CD14-positive monocyte (primary cell): ENCODE measurements around the gene MCF2L. TPM values are rescaled to one million over a fixed set of nuclear protein-coding genes. Genes with fewer than 3 reads are reported as not detected.
"Not testable (repeated sequence)": the region's sequence is repeated elsewhere in the genome, so short reads cannot be mapped to it uniquely, and the experiment has no call there.

Source experiments
- DNase-seq, 3 donors: peaks; one replicate each; pipeline ENCODE4 v3.0.0-alpha.2; 2011 to 2022
- H2AFZ ChIP-seq: 2 replicates; pipeline ENCODE4 v1.6.0; 2012; ENCODE audit warnings: mild to moderate bottlenecking, low read depth, low read length, inconsistent platforms; ENCODE audit not compliant: insufficient read depth, poor library complexity, severe bottlenecking
- H3K27ac ChIP-seq, 2 donors: 1 replicate in 1 of 2; 2 replicates in 1 of 2; pipeline ENCODE4 v1.5.1; 2012 to 2013; ENCODE audit warnings: low read length in 2 of 2, control low read depth in 1 of 2, inconsistent platforms in 1 of 2, low read depth in 1 of 2, mild to moderate bottlenecking in 1 of 2
- H3K27me3 ChIP-seq, 2 donors: one replicate each; pipeline versions ENCODE4 v1.6.0 to v1.6.1; 2011 to 2013; ENCODE audit warnings: low read length in 2 of 2; ENCODE audit not compliant: control insufficient read depth in 2 of 2, insufficient read depth in 2 of 2
- H3K36me3 ChIP-seq, 2 donors: replicated peaks in 1 of 2; 1 replicate in 1 of 2; 2 replicates in 1 of 2; pipeline versions ENCODE4 v1.5.1 to v1.6.1; 2012 to 2013; ENCODE audit warnings: low read length in 2 of 2, control low read depth in 1 of 2, inconsistent platforms in 1 of 2, mild to moderate bottlenecking in 1 of 2; ENCODE audit not compliant: insufficient read depth in 2 of 2, control insufficient read depth in 1 of 2
- H3K4me1 ChIP-seq, 2 donors: 1 replicate in 1 of 2; 2 replicates in 1 of 2; pipeline versions ENCODE4 v1.5.1 to v1.6.1; 2012 to 2013; ENCODE audit warnings: low read length in 2 of 2, control low read depth in 1 of 2, inconsistent platforms in 1 of 2, mild to moderate bottlenecking in 1 of 2, moderate library complexity in 1 of 2; ENCODE audit not compliant: insufficient read depth in 2 of 2, control insufficient read depth in 1 of 2
- H3K4me2 ChIP-seq: replicated peaks from 2 replicates; pipeline ENCODE3; 2012; ENCODE audit warnings: low read length, moderate library complexity, mild to moderate bottlenecking; ENCODE audit not compliant: poor library complexity, severe bottlenecking; ENCODE audit errors: extremely low read depth
- H3K4me3 ChIP-seq, 3 experiments: fragments of 200-600 bp in 1 of 3; sonication (generic) in 1 of 3; replicated peaks in 1 of 3; 1 replicate in 2 of 3; 2 replicates in 1 of 3; pipeline ENCODE4 v1.5.1; 2011 to 2013; ENCODE audit warnings: low read length in 3 of 3, mild to moderate bottlenecking in 3 of 3, control low read depth in 2 of 3, low read depth in 2 of 3, inconsistent platforms in 1 of 3, moderate library complexity in 1 of 3
- H3K79me2 ChIP-seq: 2 replicates; pipeline ENCODE4 v1.6.0; 2012; ENCODE audit warnings: mild to moderate bottlenecking, control low read depth, inconsistent platforms, low read length, moderate library complexity; ENCODE audit not compliant: insufficient read depth
- H3K9ac ChIP-seq: 2 replicates; pipeline ENCODE4 v1.6.0; 2017; ENCODE audit warnings: low read length, mild to moderate bottlenecking; ENCODE audit not compliant: insufficient read depth, poor library complexity, severe bottlenecking
- H3K9me3 ChIP-seq, 2 donors: replicated peaks in 1 of 2; 1 replicate in 1 of 2; 2 replicates in 1 of 2; pipeline versions ENCODE4 v1.5.1 to v1.6.1; 2012 to 2013; ENCODE audit warnings: low read length in 2 of 2, control low read depth in 1 of 2; ENCODE audit not compliant: control insufficient read depth in 1 of 2, insufficient read depth in 1 of 2
- H4K20me1 ChIP-seq: 2 replicates; pipeline ENCODE4 v1.6.0; 2012; ENCODE audit warnings: mild to moderate bottlenecking, low read length, control low read depth, moderate library complexity; ENCODE audit not compliant: insufficient read depth
- H3K27ac Mint-ChIP-seq, 7 donors: one replicate each; pipeline ENCODE4 v1.8.0; 2020; ENCODE audit warnings: mild to moderate bottlenecking in 7 of 7, mixed read lengths in 7 of 7, moderate library complexity in 6 of 7, inconsistent platforms in 2 of 7
- H3K27me3 Mint-ChIP-seq, 3 donors: one replicate each; pipeline ENCODE4 v1.8.0; 2021 to 2022; ENCODE audit warnings: low read depth in 3 of 3, mild to moderate bottlenecking in 3 of 3, mixed read lengths in 3 of 3, moderate library complexity in 3 of 3, inconsistent platforms in 1 of 3
- H3K36me3 Mint-ChIP-seq, 2 donors: one replicate each; pipeline ENCODE4 v1.8.0; 2020; ENCODE audit warnings: mixed read lengths in 2 of 2, inconsistent platforms in 1 of 2, mild to moderate bottlenecking in 1 of 2
- H3K4me1 Mint-ChIP-seq: one replicate; pipeline ENCODE4 v1.8.0; 2020; ENCODE audit warnings: mild to moderate bottlenecking, mixed read lengths
- H3K4me3 Mint-ChIP-seq, 2 donors: one replicate each; pipeline ENCODE4 v1.8.0; 2020; ENCODE audit warnings: mild to moderate bottlenecking in 2 of 2, mixed read lengths in 2 of 2, moderate library complexity in 1 of 2
- H3K9me3 Mint-ChIP-seq, 7 donors: one replicate each; pipeline ENCODE4 v1.8.0; 2020 to 2022; ENCODE audit warnings: mixed read lengths in 7 of 7, mild to moderate bottlenecking in 6 of 7, moderate library complexity in 6 of 7, inconsistent platforms in 2 of 7
- WGBS: methylation state at CpG from one replicate; pipeline ENCODE4 v1.1.5; 2013; ENCODE audit warnings: missing lambda C conversion rate; ENCODE audit not compliant: insufficient coverage; 5-methylcytosine and 5-hydroxymethylcytosine counted together
- intact Hi-C, 2 donors: fragments of 100-400 bp; cut with micrococcal nuclease; formaldehyde crosslinking; loops; one replicate each; pipeline versions ENCODE4 v1.15.0 to v1.15.1; 2023
- polyA plus RNA-seq, 3 donors: library from polyadenylated mRNA; depleted of rRNA in 1 of 3; unstranded in 2 of 3; stranded (reverse) in 1 of 3; fragments of 300-500 nt in 2 of 3; fragments of >200 nt in 1 of 3; fragmentation: Illumina TruSeq in 2 of 3; gene quantifications; 1 replicate in 2 of 3; 2 replicates in 1 of 3; pipeline ENCODE4 v1.2.3, GENCODE V29; 2012 to 2021
- TF ChIP-seq, protein P1 (sequence below): fragments of 200-600 bp; IDR thresholded peaks from one replicate; pipeline ENCODE4 v1.8.0; 2022; ENCODE audit warnings: antibody characterized with exemption, mild to moderate bottlenecking

The MCF2L gene
- polyA plus RNA-seq, 3 donors, result not detected

- Histone ChIP-seq H4K20me1 (no peaks in the 10 kb centered on the region), H2AFZ (peak overlapping the region; percentile 21), H3K9me3 (no peaks in the 10 kb centered on the region), H3K79me2 (no peaks in the 10 kb centered on the region), H3K27ac (no peak overlapping the region), H3K4me1 (peaks cover 9 to 14% of the 10 kb centered on the region in 2 donors), H3K4me2 (no peak overlapping the region), H3K4me3 (no peak overlapping the region), H3K27me3 (peaks cover 8 to 29% of the 10 kb centered on the region in 2 donors), H3K36me3 (no peaks in the 10 kb centered on the region), H3K9ac (no peak overlapping the region)
- DNase-seq, result no peak
- Mint-ChIP-seq H3K9me3 (peaks cover 0 to 10% (median 0%) of the 10 kb centered on the region in 7 donors), H3K4me1 (peaks cover 9% of the 10 kb centered on the region), H3K27ac (no peak overlapping the region), H3K27me3 (peaks cover 31 to 49% (median 33%) of the 10 kb centered on the region in 3 donors), H3K4me3 (no peak overlapping the region), H3K36me3 (peaks cover 0 to 4% of the 10 kb centered on the region in 2 donors)
- intact Hi-C loops, result no loop called here
- WGBS, result 5% methylated on average over 11 of the region's 14 CpGs
- TF ChIP-seq, protein P1, sequence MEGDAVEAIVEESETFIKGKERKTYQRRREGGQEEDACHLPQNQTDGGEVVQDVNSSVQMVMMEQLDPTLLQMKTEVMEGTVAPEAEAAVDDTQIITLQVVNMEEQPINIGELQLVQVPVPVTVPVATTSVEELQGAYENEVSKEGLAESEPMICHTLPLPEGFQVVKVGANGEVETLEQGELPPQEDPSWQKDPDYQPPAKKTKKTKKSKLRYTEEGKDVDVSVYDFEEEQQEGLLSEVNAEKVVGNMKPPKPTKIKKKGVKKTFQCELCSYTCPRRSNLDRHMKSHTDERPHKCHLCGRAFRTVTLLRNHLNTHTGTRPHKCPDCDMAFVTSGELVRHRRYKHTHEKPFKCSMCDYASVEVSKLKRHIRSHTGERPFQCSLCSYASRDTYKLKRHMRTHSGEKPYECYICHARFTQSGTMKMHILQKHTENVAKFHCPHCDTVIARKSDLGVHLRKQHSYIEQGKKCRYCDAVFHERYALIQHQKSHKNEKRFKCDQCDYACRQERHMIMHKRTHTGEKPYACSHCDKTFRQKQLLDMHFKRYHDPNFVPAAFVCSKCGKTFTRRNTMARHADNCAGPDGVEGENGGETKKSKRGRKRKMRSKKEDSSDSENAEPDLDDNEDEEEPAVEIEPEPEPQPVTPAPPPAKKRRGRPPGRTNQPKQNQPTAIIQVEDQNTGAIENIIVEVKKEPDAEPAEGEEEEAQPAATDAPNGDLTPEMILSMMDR, result no peak
These were observed 28.8 kb upstream of the MCF2L start for GRCh38 chr13:112940236-112940635.

- TF ChIP-seq, protein P1, result no peak
- WGBS, result 94% methylated on average over 3 of the region's 7 CpGs
- H3K4me2 ChIP-seq, result no peak overlapping the region
- no peaks in the 10 kb centered on the region for H3K9me3 ChIP-seq
- no peak for DNase-seq
- intact Hi-C loops, result no loop called here
- Mint-ChIP-seq H3K27ac (no peak overlapping the region), H3K9me3 (peaks cover 0 to 10% (median 0%) of the 10 kb centered on the region in 7 donors), H3K4me3 (no peak overlapping the region), H3K4me1 (peaks cover 9% of the 10 kb centered on the region), H3K27me3 (peaks cover 37 to 54% (median 41%) of the 10 kb centered on the region in 3 donors), H3K36me3 (peaks cover 0 to 4% of the 10 kb centered on the region in 2 donors)
- H3K36me3 ChIP-seq, result no peaks in the 10 kb centered on the region
- no peak overlapping the region for H2AFZ ChIP-seq
- no peak overlapping the region for H3K9ac ChIP-seq
- no peaks in the 10 kb centered on the region for H4K20me1 ChIP-seq
- H3K4me1 ChIP-seq, result peaks cover 9 to 14% of the 10 kb centered on the region in 2 donors
- H3K27me3 ChIP-seq, result peaks cover 11 to 40% of the 10 kb centered on the region in 2 donors
- H3K79me2 ChIP-seq, result no peaks in the 10 kb centered on the region
- no peak overlapping the region for H3K4me3 ChIP-seq
- no peak overlapping the region for H3K27ac ChIP-seq
These were observed 27.7 kb upstream of the MCF2L start for GRCh38 chr13:112941349-112941748.

GRCh38 chr13:112941765-112942164, 27.2 kb upstream of the MCF2L start:
- DNase-seq, result not testable (repeated sequence)
- intact Hi-C loops, result loop anchor here in 1 of 2 donors (1.0 kb wide), 1 partner anchor 453 kb away; no protein-coding TSS in a partner anchor

More at GRCh38 chr13:112941765-112942164, 27.2 kb upstream of the MCF2L start:
- not testable (repeated sequence) for H3K9me3 ChIP-seq, H3K36me3 Mint-ChIP-seq, H4K20me1 ChIP-seq, H2AFZ ChIP-seq, H3K4me1 Mint-ChIP-seq, H3K27ac Mint-ChIP-seq, H3K9ac ChIP-seq, H3K4me2 ChIP-seq, H3K4me3 Mint-ChIP-seq, H3K27ac ChIP-seq, H3K79me2 ChIP-seq, H3K36me3 ChIP-seq, H3K4me3 ChIP-seq
- 100% methylated on average over 2 of the region's 11 CpGs for WGBS
- Histone ChIP-seq H3K27me3 (peaks cover 14 to 44% of the 10 kb centered on the region in 2 donors), H3K4me1 (peaks cover 9 to 14% of the 10 kb centered on the region in 2 donors)
- Mint-ChIP-seq H3K9me3 (peaks cover 0 to 10% (median 2%) of the 10 kb centered on the region in 7 donors), H3K27me3 (peaks cover 37 to 58% (median 41%) of the 10 kb centered on the region in 3 donors)
